Calu3 (cell line): ENCODE results near the gene SPIRE2. TPM values are rescaled to one million over a fixed set of nuclear protein-coding genes. Genes with fewer than 3 reads are reported as not detected.
"Not testable (repeated sequence)": the region's sequence is repeated elsewhere in the genome, so short reads cannot be mapped to it uniquely, and the experiment has no call there.

Experiments
- BruUV-seq: library from RNA; stranded (reverse); fragments of 400-500 nt; replicated peaks from 2 replicates; lab custom pipeline; 2021; lab: Mats Ljungman, UMichigan
- CTCF ChIA-PET: fragments of 300-600 bp; sonication (Branson Sonifier 250); formaldehyde crosslinking; loops from one replicate; lab custom pipeline; 2022; ENCODE audit warnings: antibody characterized with exemption; lab: Charles Lee
- DNase-seq: peaks from one replicate; pipeline ENCODE4 v3.0.0; 2022
- H3K27ac Mint-ChIP-seq: one replicate; pipeline ENCODE4 v1.8.0; 2022; ENCODE audit warnings: mixed read lengths; ENCODE audit not compliant: unreplicated experiment
- H3K27me3 Mint-ChIP-seq: one replicate; pipeline ENCODE4 v1.8.0; 2022; ENCODE audit warnings: mixed read lengths; ENCODE audit not compliant: unreplicated experiment
- H3K36me3 Mint-ChIP-seq: one replicate; pipeline ENCODE4 v1.8.0; 2022; ENCODE audit warnings: mild to moderate bottlenecking, moderate library complexity, mixed read lengths; ENCODE audit not compliant: insufficient read depth, unreplicated experiment
- H3K4me1 Mint-ChIP-seq: one replicate; pipeline ENCODE4 v1.8.0; 2022; ENCODE audit warnings: mild to moderate bottlenecking, low read depth, mixed read lengths; ENCODE audit not compliant: unreplicated experiment
- H3K4me3 Mint-ChIP-seq: one replicate; pipeline ENCODE4 v1.8.0; 2022; ENCODE audit warnings: mild to moderate bottlenecking, low read depth, moderate library complexity, mixed read lengths; ENCODE audit not compliant: unreplicated experiment
- H3K9me3 Mint-ChIP-seq: one replicate; pipeline ENCODE4 v1.8.0; 2022; ENCODE audit warnings: low read depth, mixed read lengths; ENCODE audit not compliant: unreplicated experiment
- CTCF ChIP-seq: fragments of 200-600 bp; IDR thresholded peaks from one replicate; pipeline ENCODE4 v1.8.0; 2022; ENCODE audit warnings: antibody characterized with exemption; ENCODE audit not compliant: unreplicated experiment
- intact Hi-C: fragments of 100-400 bp; cut with micrococcal nuclease; formaldehyde crosslinking; loops from one replicate; pipeline ENCODE4 v1.10.0; 2022; ENCODE audit not compliant: unreplicated experiment
- total RNA-seq: library from RNA; stranded (reverse); gene quantifications from 2 replicates; pipeline ENCODE4 v1.2.3, GENCODE V29; 2022

The SPIRE2 gene
- total RNA-seq, 1 experiment from 2014 or later, result 46.3 TPM

GRCh38 chr16:89798126-89798525, 30.1 kb upstream of the SPIRE2 start:
- no peak for DNase-seq
- H3K27me3 Mint-ChIP-seq, result no peaks in the 10 kb centered on the region
- H3K4me3 Mint-ChIP-seq, result no peak overlapping the region
- no peaks in the 10 kb centered on the region for H3K4me1 Mint-ChIP-seq
- H3K27ac Mint-ChIP-seq, result no peak overlapping the region
- no peak for TF ChIP-seq CTCF
- no peaks in the 10 kb centered on the region for H3K9me3 Mint-ChIP-seq
- BruUV-seq, result no TSS peak
- CTCF ChIA-PET, result no interaction called here
- intact Hi-C loops, result no loop called here
- H3K36me3 Mint-ChIP-seq, result peaks cover 39% of the 10 kb centered on the region

DNA sequence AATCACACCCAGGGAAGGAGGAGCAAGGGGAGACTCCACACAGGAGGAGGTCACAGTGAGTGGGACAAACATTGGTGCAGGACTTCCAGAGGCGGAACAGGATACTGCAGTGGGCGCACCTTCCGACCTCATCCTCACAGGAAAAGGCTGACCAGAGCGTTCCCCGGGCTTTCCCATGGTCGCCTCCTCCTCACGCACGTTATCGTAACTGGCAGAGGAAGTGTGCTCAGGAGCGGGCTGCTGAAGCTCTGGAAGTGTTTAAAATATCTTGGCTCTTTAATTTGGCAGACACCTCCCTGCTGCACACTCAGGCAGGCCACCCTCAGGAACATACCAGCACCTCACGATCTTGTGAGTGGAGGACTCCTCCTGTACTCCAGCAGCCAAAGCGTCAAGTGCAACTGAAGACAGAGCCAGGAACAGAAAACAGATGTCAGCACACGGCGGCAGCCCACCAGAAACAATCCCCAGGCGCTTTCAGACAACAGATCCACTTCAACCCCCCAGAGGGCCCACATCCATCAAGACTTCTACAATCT, 29.4 kb upstream of the SPIRE2 start:
- H3K4me3 Mint-ChIP-seq, result no peak overlapping the region
- H3K27me3 Mint-ChIP-seq, result no peaks in the 10 kb centered on the region
- H3K36me3 Mint-ChIP-seq, result peaks cover 42% of the 10 kb centered on the region
- no TSS peak for BruUV-seq
- no peaks in the 10 kb centered on the region for H3K4me1 Mint-ChIP-seq
- intact Hi-C loops, result no loop called here
- no peaks in the 10 kb centered on the region for H3K9me3 Mint-ChIP-seq
- H3K27ac Mint-ChIP-seq, result no peak overlapping the region
- CTCF ChIA-PET, result no interaction called here
- no peak for TF ChIP-seq CTCF
- DNase-seq, result no peak

- H3K4me3 Mint-ChIP-seq, result no peak overlapping the region
- H3K4me1 Mint-ChIP-seq, result no peaks in the 10 kb centered on the region
- peaks cover 46% of the 10 kb centered on the region for H3K36me3 Mint-ChIP-seq
- intact Hi-C loops, result no loop called here
- no peak for TF ChIP-seq CTCF
- no peak overlapping the region for H3K27ac Mint-ChIP-seq
- DNase-seq, result no peak
- CTCF ChIA-PET, result interaction anchor here (0.7 kb wide), 2 partner anchors 90 to 95 kb away, joined by 3 to 4 read pairs; no protein-coding TSS in a partner anchor
- no peaks in the 10 kb centered on the region for H3K9me3 Mint-ChIP-seq
- BruUV-seq, result no TSS peak
- H3K27me3 Mint-ChIP-seq, result no peaks in the 10 kb centered on the region
These were observed 26.5 kb upstream of the SPIRE2 start for GRCh38 chr16:89801800-89802199.

DNA sequence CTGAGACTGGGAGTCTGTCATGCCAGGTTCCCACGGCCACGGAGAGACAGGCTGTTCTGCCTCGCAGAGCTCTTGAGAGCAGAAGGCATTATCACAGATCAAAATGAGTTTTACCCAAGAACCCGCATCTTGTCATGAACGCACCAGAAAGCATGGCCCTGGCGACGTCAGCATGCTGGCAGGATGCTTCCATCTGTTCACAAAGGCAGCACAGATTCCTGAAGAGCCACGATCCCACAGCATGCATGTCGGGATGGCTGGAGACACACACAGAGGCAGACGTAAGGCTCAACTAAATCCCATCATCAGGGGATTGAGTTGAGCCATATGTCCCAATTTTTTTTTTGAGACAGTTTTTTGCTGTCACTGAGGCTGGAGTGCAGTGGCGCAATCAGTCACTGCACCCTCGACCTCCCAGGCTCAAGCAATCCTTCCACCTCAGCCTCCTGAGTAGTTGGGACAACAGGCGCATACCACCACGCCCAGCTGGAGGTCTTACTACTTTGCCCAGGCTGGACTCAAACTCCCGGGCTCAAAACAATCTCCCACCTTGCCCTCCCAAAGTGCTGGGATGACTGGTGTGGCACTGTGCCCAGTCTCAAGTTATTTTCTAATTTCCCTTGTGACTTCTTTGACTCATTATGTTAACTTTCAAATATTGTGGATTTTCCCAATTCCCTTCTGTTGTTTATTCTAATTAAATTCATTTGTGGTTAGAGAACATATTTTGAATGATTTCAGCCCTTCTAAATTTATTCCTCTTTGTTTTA, 23.0 kb upstream of the SPIRE2 start:
- no peak overlapping the region for H3K4me3 Mint-ChIP-seq
- H3K27ac Mint-ChIP-seq, result no peak overlapping the region
- TF ChIP-seq CTCF, result no peak
- no peak for DNase-seq
- H3K27me3 Mint-ChIP-seq, result no peaks in the 10 kb centered on the region
- intact Hi-C loops, result no loop called here
- no peaks in the 10 kb centered on the region for H3K4me1 Mint-ChIP-seq
- peaks cover 46% of the 10 kb centered on the region for H3K36me3 Mint-ChIP-seq
- BruUV-seq, result no TSS peak
- H3K9me3 Mint-ChIP-seq, result no peaks in the 10 kb centered on the region
- CTCF ChIA-PET, result no interaction called here

DNA sequence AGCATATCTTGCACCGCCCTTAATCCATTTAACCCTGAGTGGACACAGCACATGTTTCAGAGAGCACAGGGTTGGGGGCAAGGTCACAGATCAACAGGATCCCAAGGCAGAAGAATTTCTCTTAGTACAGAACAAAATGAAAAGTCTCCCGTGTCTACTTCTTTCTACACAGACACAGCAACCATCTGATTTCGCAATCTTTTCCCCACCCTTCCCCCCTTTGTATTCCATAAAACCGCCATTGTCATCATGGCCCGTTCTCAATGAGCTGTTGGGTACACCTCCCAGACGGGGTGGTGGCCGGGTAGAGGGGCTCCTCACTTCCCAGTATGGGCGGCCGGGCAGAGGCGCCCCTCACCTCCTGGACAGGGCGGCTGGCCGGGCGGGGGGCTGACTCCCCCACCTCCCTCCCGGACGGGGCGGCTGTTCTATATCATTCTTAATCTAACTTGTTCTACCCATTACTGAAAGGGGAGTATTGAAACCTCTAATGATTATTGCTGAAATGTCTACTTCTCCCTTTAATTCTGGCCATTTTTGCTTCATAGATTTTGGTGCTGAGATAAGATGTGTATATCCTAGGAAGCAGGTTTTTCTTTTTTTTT, 21.6 kb upstream of the SPIRE2 start:
- H3K4me3 Mint-ChIP-seq, H3K27me3 Mint-ChIP-seq, H3K4me1 Mint-ChIP-seq, H3K27ac Mint-ChIP-seq, H3K9me3 Mint-ChIP-seq, BruUV-seq, DNase-seq, intact Hi-C loops, CTCF ChIA-PET: not testable (repeated sequence)
- peaks cover 48% of the 10 kb centered on the region for H3K36me3 Mint-ChIP-seq
